NCI-H2227 (cell line): Measurements from ENCODE around the gene DHCR24.

ENCODE experiments used
- DNase-seq: peaks from one replicate; lab custom pipeline; 2025; ENCODE audit not compliant: unreplicated experiment; lab: John Stamatoyannopoulos, UW

The DHCR24 gene

GRCh38 chr1:54846716-54847284, 40.2 kb downstream of the DHCR24 start:
- no peak for DNase-seq

- DNase-seq = no peak
These were observed 40.7 kb downstream of the DHCR24 start for GRCh38 chr1:54846301-54846700.

GRCh38 chr1:54845772-54846171, 41.2 kb downstream of the DHCR24 start:
- DNase-seq = no peak

GRCh38 chr1:54844564-54844963, 42.4 kb downstream of the DHCR24 start:
- no peak for DNase-seq

- DNase-seq = no peak
These were observed 43.5 kb downstream of the DHCR24 start for GRCh38 chr1:54843449-54843848.

GRCh38 chr1:54842963-54843362, 44.0 kb downstream of the DHCR24 start:
- no peak for DNase-seq

- DNase-seq = no peak
These were observed 44.6 kb downstream of the DHCR24 start for GRCh38 chr1:54842206-54842915.

GRCh38 chr1:54839824-54840223, 47.2 kb downstream of the DHCR24 start:
- no peak for DNase-seq

GRCh38 chr1:54838565-54839180, 48.3 kb downstream of the DHCR24 start:
- DNase-seq = no peak

- DNase-seq = no peak
These were observed 49.8 kb downstream of the DHCR24 start for GRCh38 chr1:54837002-54837853.

- DNase-seq = no peak
These were observed 50.4 kb downstream of the DHCR24 start for GRCh38 chr1:54836594-54836993.

GRCh38 chr1:54835970-54836369, 51.0 kb downstream of the DHCR24 start:
- DNase-seq = no peak

GRCh38 chr1:54835131-54835898, 51.7 kb downstream of the DHCR24 start:
- DNase-seq = no peak

GRCh38 chr1:54834007-54834541, 52.9 kb downstream of the DHCR24 start:
- DNase-seq = no peak

GRCh38 chr1:54833121-54833520, 53.9 kb downstream of the DHCR24 start:
- no peak for DNase-seq

GRCh38 chr1:54826226-54826816, 60.7 kb downstream of the DHCR24 start:
- DNase-seq = no peak

- DNase-seq = no peak
These were observed 61.3 kb downstream of the DHCR24 start for GRCh38 chr1:54825696-54826095.

GRCh38 chr1:54823670-54824069, 63.3 kb downstream of the DHCR24 start:
- DNase-seq = no peak

- DNase-seq = no peak
These were observed 67.3 kb downstream of the DHCR24 start for GRCh38 chr1:54819733-54820132.

- no peak for DNase-seq
These were observed 67.8 kb downstream of the DHCR24 start for GRCh38 chr1:54819195-54819536.
